Lower leg skin (tissue), 4 donors: Measurements from ENCODE around the gene CCDC183. TPM values are rescaled to one million over a fixed set of nuclear protein-coding genes. Genes with fewer than 3 reads are reported as not detected.

Experiments used
- DNase-seq, 2 donors: peaks; one replicate each; pipeline ENCODE4 v3.0.0-alpha.2; 2019; ENCODE audit warnings: low spot score in 2 of 2
- H3K4me3 ChIP-seq: fragments of 200-600 bp; sonication (generic); 2 replicates; pipeline ENCODE4 v1.5.1; 2017; ENCODE audit warnings: mild to moderate bottlenecking, low read depth; ENCODE audit not compliant: poor library complexity, severe bottlenecking
- CTCF ChIP-seq, 3 donors: fragments of 450-650 bp; IDR thresholded peaks; one replicate each; pipeline ENCODE4 v1.5.1; 2016; ENCODE audit warnings: antibody characterized with exemption in 3 of 3, mild to moderate bottlenecking in 3 of 3, moderate library complexity in 2 of 3
- POLR2A ChIP-seq, 2 donors: fragments of 450-650 bp; IDR thresholded peaks; one replicate each; pipeline ENCODE4 v1.6.1; 2016 to 2017; ENCODE audit warnings: antibody characterized with exemption in 2 of 2, mild to moderate bottlenecking in 1 of 2, moderate library complexity in 1 of 2
- WGBS, 2 donors: methylation state at CpG; one replicate each; pipeline ENCODE4 v1.1.5; 2018; 5-methylcytosine and 5-hydroxymethylcytosine counted together
- intact Hi-C: fragments of 100-400 bp; cut with DNase I; formaldehyde crosslinking; loops from one replicate; pipeline ENCODE4 v1.15.0; 2023; ENCODE audit warnings: low total_unique reads
- total RNA-seq, 4 donors: library from RNA; depleted of rRNA; stranded (reverse); fragments of >200 nt; gene quantifications; one replicate each; pipeline ENCODE4 v1.1.0, GENCODE V29; 2016

Gene CCDC183
- 1 to 10 TPM in 3 of 4 donors, under 1 TPM in 1; 0.37 to 9.1 (median 2.0) TPM for total RNA-seq

DNA sequence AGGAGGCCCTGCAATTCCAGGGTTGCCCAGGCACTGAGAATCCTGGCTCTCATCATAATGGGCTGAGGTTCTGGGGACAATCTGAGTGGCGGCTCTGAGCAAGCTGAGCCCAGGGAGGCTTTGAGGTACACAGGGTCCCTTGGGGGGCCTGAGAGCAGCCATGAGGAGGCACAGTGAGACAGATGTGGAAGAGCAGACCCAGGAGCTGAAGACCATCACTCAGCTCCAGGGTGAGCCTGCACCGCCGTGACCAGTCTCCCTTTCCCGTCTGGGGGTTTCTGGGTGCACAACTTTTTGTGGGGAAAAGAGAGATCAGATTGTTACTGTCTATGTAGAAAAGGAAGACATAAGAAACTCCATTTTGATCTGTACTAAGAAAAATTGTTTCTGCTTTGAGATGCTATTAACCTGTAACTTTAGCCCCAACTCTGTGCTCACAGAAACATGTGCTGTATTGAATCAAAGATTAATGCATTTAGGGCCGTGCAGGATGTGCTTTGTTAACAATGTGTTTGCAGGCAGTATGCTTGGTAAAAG is at the start of gene CCDC183:
CCDC183 (plus strand) TSS at position 101 of the 537 bp plus-strand sequence; CDS start at position 161, 60 bp downstream.
- WGBS, 2 donors = 41 to 49% methylated on average over 5 of the region's 5 CpGs
- TF ChIP-seq CTCF (IDR thresholded peaks at IDR 0.05) (no peak), POLR2A (IDR thresholded peaks at IDR 0.05) (no peak)
- DNase-seq = no peak
- no peak within 1 kb of the TSS for H3K4me3 ChIP-seq
- intact Hi-C loops = no loop called here

DNA sequence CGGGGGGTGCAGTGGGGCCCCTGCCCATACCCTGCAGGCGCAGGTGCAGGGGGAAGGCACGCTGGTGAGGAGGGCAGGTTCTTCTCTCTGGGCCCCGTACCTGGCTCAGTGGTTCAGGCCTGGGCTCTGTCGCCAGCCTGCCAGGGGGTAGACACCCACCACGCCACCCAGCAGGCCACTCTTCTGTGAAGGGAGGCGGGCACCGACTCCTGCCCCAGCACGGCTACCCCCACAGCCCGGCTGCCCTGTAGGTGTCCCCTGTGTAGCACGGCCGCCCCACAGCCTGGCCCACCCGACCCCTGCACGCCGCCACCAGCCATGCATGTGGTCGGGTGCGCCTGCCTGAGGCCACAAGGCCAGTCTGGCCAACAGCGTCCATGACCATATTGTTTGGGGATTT is 49.5 kb upstream of the CCDC183 start:
- DNase-seq = no peak
- H3K4me3 ChIP-seq = no peak overlapping the region
- 83 to 87% methylated on average over 10 to 14 of the region's 18 CpGs for whole genome bisulfite sequencing, 2 donors
- intact Hi-C loops = no loop called here
- no peak for TF ChIP-seq CTCF (IDR thresholded peaks at IDR 0.05)
- TF ChIP-seq POLR2A (IDR thresholded peaks at IDR 0.05) = no peak

GRCh38 chr9:136747161-136748060 is 48.7 kb upstream of the CCDC183 start:
- 83 to 85% methylated on average over 22 of the region's 22 CpGs for WGBS, 2 donors
- no peak overlapping the region for H3K4me3 ChIP-seq
- TF ChIP-seq POLR2A (IDR thresholded peaks at IDR 0.05) (no peak), CTCF (IDR thresholded peaks at IDR 0.05) (no peak)
- intact Hi-C loops = no loop called here
- no peak for DNase-seq

- no peak for TF ChIP-seq CTCF (IDR thresholded peaks at IDR 0.05)
- no peak for TF ChIP-seq POLR2A (IDR thresholded peaks at IDR 0.05)
- intact Hi-C loops = no loop called here
- no peak within 1 kb of the TSS for H3K4me3 ChIP-seq
- DNase-seq = no peak
- 58 to 72% methylated on average over 5 to 7 of the region's 8 CpGs for WGBS, 2 donors
Observed at GRCh38 chr9:136748201-136748600, 47.9 kb upstream of the CCDC183 start, which contains the start of gene LCN6. LCN6 (minus strand) TSS chr9:136748525; CDS start chr9:136748483, 42 bp downstream.

GRCh38 chr9:136748666-136749611 is 47.2 kb upstream of the CCDC183 start:
- TF ChIP-seq POLR2A (IDR thresholded peaks at IDR 0.05) = no peak
- no peak for TF ChIP-seq CTCF (IDR thresholded peaks at IDR 0.05)
- DNase-seq = no peak
- intact Hi-C loops = no loop called here
- 79 to 85% methylated on average over 21 of the region's 21 CpGs for WGBS, 2 donors
- H3K4me3 ChIP-seq = no peak overlapping the region
